Fibroblast of lung (primary cell): ENCODE data around the gene PLEKHA4.
"Not testable (repeated sequence)": the region's sequence is repeated elsewhere in the genome, so short reads cannot be mapped to it uniquely, and the experiment has no call there.

Experiments
- EZH2 ChIP-seq: IDR thresholded peaks from 2 replicates; pipeline ENCODE4 v1.5.1; 2012; ENCODE audit warnings: low read length, control low read depth, mild to moderate bottlenecking; ENCODE audit errors: missing control alignments
- TF ChIP-seq, protein P1 (sequence below), 2 donors: IDR thresholded peaks in 1 of 2; conservative IDR thresholded peaks in 1 of 2; 1 replicate in 1 of 2; 2 replicates in 1 of 2; pipeline ENCODE4 v1.5.1; 2011 to 2012; ENCODE audit warnings: low read length in 2 of 2, control low read depth in 1 of 2, inconsistent platforms in 1 of 2, low read depth in 1 of 2, mild to moderate bottlenecking in 1 of 2

GRCh38 chr19:48787331-48787730, 81.1 kb downstream of the PLEKHA4 start:
- TF ChIP-seq, protein P1, sequence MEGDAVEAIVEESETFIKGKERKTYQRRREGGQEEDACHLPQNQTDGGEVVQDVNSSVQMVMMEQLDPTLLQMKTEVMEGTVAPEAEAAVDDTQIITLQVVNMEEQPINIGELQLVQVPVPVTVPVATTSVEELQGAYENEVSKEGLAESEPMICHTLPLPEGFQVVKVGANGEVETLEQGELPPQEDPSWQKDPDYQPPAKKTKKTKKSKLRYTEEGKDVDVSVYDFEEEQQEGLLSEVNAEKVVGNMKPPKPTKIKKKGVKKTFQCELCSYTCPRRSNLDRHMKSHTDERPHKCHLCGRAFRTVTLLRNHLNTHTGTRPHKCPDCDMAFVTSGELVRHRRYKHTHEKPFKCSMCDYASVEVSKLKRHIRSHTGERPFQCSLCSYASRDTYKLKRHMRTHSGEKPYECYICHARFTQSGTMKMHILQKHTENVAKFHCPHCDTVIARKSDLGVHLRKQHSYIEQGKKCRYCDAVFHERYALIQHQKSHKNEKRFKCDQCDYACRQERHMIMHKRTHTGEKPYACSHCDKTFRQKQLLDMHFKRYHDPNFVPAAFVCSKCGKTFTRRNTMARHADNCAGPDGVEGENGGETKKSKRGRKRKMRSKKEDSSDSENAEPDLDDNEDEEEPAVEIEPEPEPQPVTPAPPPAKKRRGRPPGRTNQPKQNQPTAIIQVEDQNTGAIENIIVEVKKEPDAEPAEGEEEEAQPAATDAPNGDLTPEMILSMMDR (conservative IDR thresholded peaks at IDR 0.05 in 1 of 2, IDR thresholded peaks at IDR 0.05 in 1 of 2; ENCODE audit: low read depth in 1 of 2, low read length in 2 of 2) = not testable (repeated sequence)
- not testable (repeated sequence) for TF ChIP-seq EZH2
